Lower leg skin (tissue), 3 donors: ENCODE results near the gene HIPK2.

Experiments used
- POLR2A ChIP-seq, 2 donors: fragments of 450-650 bp; IDR thresholded peaks; one replicate each; pipeline ENCODE4 v1.6.1; 2016 to 2017; ENCODE audit warnings: antibody characterized with exemption in 2 of 2, mild to moderate bottlenecking in 1 of 2, moderate library complexity in 1 of 2
- TF ChIP-seq, protein P1 (sequence below), 3 donors: fragments of 450-650 bp; IDR thresholded peaks; one replicate each; pipeline ENCODE4 v1.5.1; 2016; ENCODE audit warnings: antibody characterized with exemption in 3 of 3, mild to moderate bottlenecking in 3 of 3, moderate library complexity in 2 of 3

DNA sequence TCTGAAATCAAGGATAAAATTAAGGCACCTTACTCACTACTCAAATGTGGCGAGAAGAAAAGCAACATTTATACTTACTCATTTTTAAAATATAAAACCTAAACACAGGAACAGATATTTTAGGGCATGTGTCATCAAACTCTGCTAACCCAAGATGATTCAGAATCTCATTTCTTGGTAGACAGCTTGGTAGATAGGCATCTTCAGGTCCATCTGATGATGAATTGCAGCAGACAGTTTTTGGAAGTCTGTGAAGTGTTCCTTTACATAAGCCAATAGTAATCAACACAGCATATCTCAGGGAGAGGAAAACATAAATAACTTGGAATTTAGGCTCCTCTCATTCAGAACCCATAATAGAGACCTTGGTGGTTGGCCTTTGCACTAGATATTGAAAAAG is 3.4 kb downstream of the HIPK2 start:
- TF ChIP-seq, protein P1, sequence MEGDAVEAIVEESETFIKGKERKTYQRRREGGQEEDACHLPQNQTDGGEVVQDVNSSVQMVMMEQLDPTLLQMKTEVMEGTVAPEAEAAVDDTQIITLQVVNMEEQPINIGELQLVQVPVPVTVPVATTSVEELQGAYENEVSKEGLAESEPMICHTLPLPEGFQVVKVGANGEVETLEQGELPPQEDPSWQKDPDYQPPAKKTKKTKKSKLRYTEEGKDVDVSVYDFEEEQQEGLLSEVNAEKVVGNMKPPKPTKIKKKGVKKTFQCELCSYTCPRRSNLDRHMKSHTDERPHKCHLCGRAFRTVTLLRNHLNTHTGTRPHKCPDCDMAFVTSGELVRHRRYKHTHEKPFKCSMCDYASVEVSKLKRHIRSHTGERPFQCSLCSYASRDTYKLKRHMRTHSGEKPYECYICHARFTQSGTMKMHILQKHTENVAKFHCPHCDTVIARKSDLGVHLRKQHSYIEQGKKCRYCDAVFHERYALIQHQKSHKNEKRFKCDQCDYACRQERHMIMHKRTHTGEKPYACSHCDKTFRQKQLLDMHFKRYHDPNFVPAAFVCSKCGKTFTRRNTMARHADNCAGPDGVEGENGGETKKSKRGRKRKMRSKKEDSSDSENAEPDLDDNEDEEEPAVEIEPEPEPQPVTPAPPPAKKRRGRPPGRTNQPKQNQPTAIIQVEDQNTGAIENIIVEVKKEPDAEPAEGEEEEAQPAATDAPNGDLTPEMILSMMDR (IDR thresholded peaks at IDR 0.05): no peak
- no peak for TF ChIP-seq POLR2A (IDR thresholded peaks at IDR 0.05)
